DND-41 (cell line): ENCODE data around the gene NETO1.

Source experiments
- CTCF ChIP-seq: IDR thresholded peaks from 2 replicates; pipeline ENCODE4 v1.5.1; 2012; ENCODE audit warnings: borderline replicate concordance, low read length, moderate library complexity, mild to moderate bottlenecking; ENCODE audit not compliant: poor library complexity, severe bottlenecking; ENCODE audit errors: extremely low read depth
- EZH2 ChIP-seq: IDR thresholded peaks from 3 replicates; pipeline ENCODE4 v1.6.1; 2012; ENCODE audit warnings: borderline replicate concordance, low read depth, mild to moderate bottlenecking, moderate library complexity, low read length, inconsistent platforms; ENCODE audit not compliant: severe bottlenecking

GRCh38 chr18:72783530-72783929, 84.3 kb downstream of the NETO1 start:
- no peak for TF ChIP-seq EZH2
- no peak for TF ChIP-seq CTCF
